OCI-LY7 (cell line): ENCODE data around the gene CPA2. TPM values are rescaled to one million over a fixed set of nuclear protein-coding genes. Genes with fewer than 3 reads are reported as not detected.

Experiments used
- BruUV-seq: library from RNA; stranded (reverse); fragments of 400-500 nt; replicated peaks from 2 replicates; lab custom pipeline; 2021; lab: Mats Ljungman, UMichigan
- CTCF ChIA-PET: fragments of 300-600 bp; sonication (Branson Sonifier 250); formaldehyde crosslinking; loops from one replicate; lab custom pipeline; 2022; ENCODE audit warnings: antibody characterized with exemption; ENCODE audit not compliant: unreplicated experiment; lab: Charles Lee
- POLR2A ChIA-PET: fragments of 300-600 bp; sonication (Branson Sonifier 250); formaldehyde crosslinking; loops from one replicate; lab custom pipeline; 2022; ENCODE audit warnings: antibody characterized with exemption; lab: Charles Lee
- DNase-seq: peaks from one replicate; pipeline ENCODE4 v3.0.0-alpha.2; 2015; ENCODE audit warnings: low spot score
- H2AFZ ChIP-seq: fragments of 200-600 bp; sonication (generic), shearing (Covaris generic); 2 replicates; pipeline ENCODE4 v1.6.1; 2014; ENCODE audit warnings: mild to moderate bottlenecking, antibody characterized with exemption, low read length, moderate library complexity
- H3K27ac ChIP-seq: fragments of 200-600 bp; sonication (generic); 2 replicates; pipeline ENCODE4 v1.5.1; 2014; ENCODE audit warnings: mixed run types, low read depth, mild to moderate bottlenecking, moderate library complexity, low read length, inconsistent platforms; ENCODE audit not compliant: poor library complexity, severe bottlenecking
- H3K36me3 ChIP-seq: fragments of 200-600 bp; sonication (generic); 2 replicates; pipeline ENCODE4 v1.6.1; 2014; ENCODE audit warnings: mild to moderate bottlenecking, antibody characterized with exemption, low read length, moderate library complexity, mixed read lengths; ENCODE audit not compliant: insufficient read depth
- H3K4me1 ChIP-seq: fragments of 200-600 bp; sonication (generic); 2 replicates; pipeline ENCODE4 v1.5.1; 2014; ENCODE audit warnings: mild to moderate bottlenecking, low read length; ENCODE audit not compliant: insufficient read depth, poor library complexity, severe bottlenecking
- H3K4me2 ChIP-seq: fragments of 200-600 bp; sonication (generic); 2 replicates; pipeline ENCODE4 v1.6.1; 2014; ENCODE audit warnings: mild to moderate bottlenecking, low read length
- H3K4me3 ChIP-seq: fragments of 200-600 bp; sonication (generic); 2 replicates; pipeline ENCODE4 v1.5.1; 2014; ENCODE audit warnings: mild to moderate bottlenecking, low read depth, low read length; ENCODE audit not compliant: poor library complexity, severe bottlenecking
- H3K79me2 ChIP-seq: fragments of 200-600 bp; sonication (generic); 2 replicates; pipeline ENCODE4 v1.6.1; 2016; ENCODE audit warnings: low read depth, mild to moderate bottlenecking, low read length, moderate library complexity, mixed read lengths; ENCODE audit not compliant: insufficient read depth
- H3K9me2 ChIP-seq: fragments of 200-600 bp; sonication (generic); 2 replicates; pipeline ENCODE4 v1.6.1; 2016; ENCODE audit warnings: mild to moderate bottlenecking, low read length, mixed read lengths; ENCODE audit not compliant: insufficient read depth
- H3K9me3 ChIP-seq: fragments of 200-600 bp; sonication (generic); 2 replicates; pipeline ENCODE4 v1.6.1; 2014; ENCODE audit warnings: mild to moderate bottlenecking, mixed run types, low read length, mixed read lengths
- H4K20me1 ChIP-seq: fragments of 200-600 bp; sonication (generic); 2 replicates; pipeline ENCODE4 v1.6.1; 2014; ENCODE audit warnings: mild to moderate bottlenecking, antibody characterized with exemption, low read length, moderate library complexity, mixed read lengths; ENCODE audit not compliant: insufficient read depth
- EZH2phosphoT487 ChIP-seq: fragments of 200-600 bp; sonication (generic); IDR thresholded peaks from 2 replicates; pipeline ENCODE4 v1.6.1; 2018; ENCODE audit warnings: low read depth, borderline replicate concordance, mild to moderate bottlenecking, mixed run types, antibody characterized with exemption, low read length, moderate library complexity, mixed read lengths
- intact Hi-C: fragments of 100-400 bp; cut with micrococcal nuclease; formaldehyde crosslinking; loops from one replicate; pipeline ENCODE4 v1.10.0; 2022; ENCODE audit not compliant: unreplicated experiment
- total RNA-seq, 2 experiments: library from RNA; depleted of rRNA in 1 of 2; stranded (reverse); fragments of >200 nt in 1 of 2; shearing (Covaris generic) in 1 of 2; gene quantifications; 2 replicates each; pipeline ENCODE4 v1.2.3, GENCODE V29; 2014 to 2022
- TF ChIP-seq, protein P1 (sequence below): fragments of 200-600 bp; sonication (generic); conservative IDR thresholded peaks from 2 replicates; pipeline ENCODE4 v1.5.1; 2014; ENCODE audit warnings: mild to moderate bottlenecking, antibody characterized with exemption, low read length, moderate library complexity, mixed read lengths

CPA2 gene
- total RNA-seq, 2 experiments from 2014 or later, result not detected

DNA sequence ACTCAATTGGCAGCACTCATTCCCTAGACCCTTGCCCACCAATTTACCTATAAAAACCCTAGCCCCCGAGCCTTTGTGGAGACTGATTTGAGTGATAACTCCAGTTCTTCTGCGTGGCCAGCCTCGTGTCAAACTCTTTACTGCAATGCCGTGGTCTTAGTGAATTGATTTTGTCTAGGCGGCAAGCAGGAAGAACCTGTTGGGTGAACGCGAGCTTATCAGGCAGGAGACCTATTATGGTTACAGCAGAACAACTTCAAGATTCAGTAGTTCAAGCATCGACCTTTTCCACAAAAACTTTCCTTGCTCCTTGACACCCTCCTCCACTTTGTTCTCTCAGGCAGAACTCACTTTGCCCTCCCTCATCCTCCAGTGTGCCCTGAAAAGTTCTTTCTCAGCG, 46.8 kb upstream of the CPA2 start:
- H3K9me2 ChIP-seq, result no peaks in the 10 kb centered on the region
- no peak overlapping the region for H3K4me2 ChIP-seq
- no TSS peak for BruUV-seq
- no peak for DNase-seq
- no peaks in the 10 kb centered on the region for H3K79me2 ChIP-seq
- no peaks in the 10 kb centered on the region for H3K9me3 ChIP-seq
- intact Hi-C loops, result no loop called here
- no peaks in the 10 kb centered on the region for H3K4me1 ChIP-seq
- H3K36me3 ChIP-seq, result no peaks in the 10 kb centered on the region
- ChIA-PET POLR2A (interaction anchor here (0.9 to 2.1 kb wide), 2 partner anchors 15 to 646 kb away, joined by 3 to 6 read pairs; partner anchors contain the start of gene TMEM209), CTCF (no interaction called here)
- H3K27ac ChIP-seq, result no peak overlapping the region
- no peak overlapping the region for H3K4me3 ChIP-seq
- TF ChIP-seq, protein P1, sequence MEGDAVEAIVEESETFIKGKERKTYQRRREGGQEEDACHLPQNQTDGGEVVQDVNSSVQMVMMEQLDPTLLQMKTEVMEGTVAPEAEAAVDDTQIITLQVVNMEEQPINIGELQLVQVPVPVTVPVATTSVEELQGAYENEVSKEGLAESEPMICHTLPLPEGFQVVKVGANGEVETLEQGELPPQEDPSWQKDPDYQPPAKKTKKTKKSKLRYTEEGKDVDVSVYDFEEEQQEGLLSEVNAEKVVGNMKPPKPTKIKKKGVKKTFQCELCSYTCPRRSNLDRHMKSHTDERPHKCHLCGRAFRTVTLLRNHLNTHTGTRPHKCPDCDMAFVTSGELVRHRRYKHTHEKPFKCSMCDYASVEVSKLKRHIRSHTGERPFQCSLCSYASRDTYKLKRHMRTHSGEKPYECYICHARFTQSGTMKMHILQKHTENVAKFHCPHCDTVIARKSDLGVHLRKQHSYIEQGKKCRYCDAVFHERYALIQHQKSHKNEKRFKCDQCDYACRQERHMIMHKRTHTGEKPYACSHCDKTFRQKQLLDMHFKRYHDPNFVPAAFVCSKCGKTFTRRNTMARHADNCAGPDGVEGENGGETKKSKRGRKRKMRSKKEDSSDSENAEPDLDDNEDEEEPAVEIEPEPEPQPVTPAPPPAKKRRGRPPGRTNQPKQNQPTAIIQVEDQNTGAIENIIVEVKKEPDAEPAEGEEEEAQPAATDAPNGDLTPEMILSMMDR, result no peak
- TF ChIP-seq EZH2phosphoT487, result no peak
- H4K20me1 ChIP-seq, result no peaks in the 10 kb centered on the region
- no peak overlapping the region for H2AFZ ChIP-seq

DNA sequence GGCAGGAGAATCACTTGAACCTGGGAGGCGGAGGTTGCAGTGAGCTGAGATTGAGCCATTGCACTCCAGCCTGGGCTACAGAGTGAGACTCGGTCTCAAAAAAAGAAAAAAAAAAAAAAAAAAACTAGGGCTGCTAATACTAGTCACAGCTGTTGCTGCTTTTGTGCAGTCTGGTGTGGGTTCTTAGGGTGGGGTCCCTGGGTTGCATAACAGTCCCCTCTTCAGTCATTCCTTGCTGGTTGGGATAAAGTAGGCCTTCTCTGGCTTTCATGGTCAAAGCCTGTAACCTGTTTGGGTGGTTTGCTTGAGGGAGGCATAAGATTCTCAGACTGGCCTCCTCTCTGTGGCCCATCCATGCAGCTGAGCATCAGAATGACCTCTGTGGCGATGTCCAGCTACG, 44.9 kb upstream of the CPA2 start:
- H3K9me2 ChIP-seq, result no peaks in the 10 kb centered on the region
- H2AFZ ChIP-seq, result no peak overlapping the region
- no peak overlapping the region for H3K4me2 ChIP-seq
- CTCF ChIA-PET, result no interaction called here
- no peak overlapping the region for H3K4me3 ChIP-seq
- no peaks in the 10 kb centered on the region for H3K79me2 ChIP-seq
- BruUV-seq, result no TSS peak
- H4K20me1 ChIP-seq, result no peaks in the 10 kb centered on the region
- H3K9me3 ChIP-seq, result no peaks in the 10 kb centered on the region
- TF ChIP-seq, protein P1, result no peak
- no peak for TF ChIP-seq EZH2phosphoT487
- no peak overlapping the region for H3K27ac ChIP-seq
- no peaks in the 10 kb centered on the region for H3K36me3 ChIP-seq
- intact Hi-C loops, result no loop called here
- no peak for DNase-seq
- no peaks in the 10 kb centered on the region for H3K4me1 ChIP-seq
- POLR2A ChIA-PET, result interaction anchor here (0.6 to 0.7 kb wide), 2 partner anchors 53 to 204 kb away, joined by 3 read pairs; no protein-coding TSS in a partner anchor

DNA sequence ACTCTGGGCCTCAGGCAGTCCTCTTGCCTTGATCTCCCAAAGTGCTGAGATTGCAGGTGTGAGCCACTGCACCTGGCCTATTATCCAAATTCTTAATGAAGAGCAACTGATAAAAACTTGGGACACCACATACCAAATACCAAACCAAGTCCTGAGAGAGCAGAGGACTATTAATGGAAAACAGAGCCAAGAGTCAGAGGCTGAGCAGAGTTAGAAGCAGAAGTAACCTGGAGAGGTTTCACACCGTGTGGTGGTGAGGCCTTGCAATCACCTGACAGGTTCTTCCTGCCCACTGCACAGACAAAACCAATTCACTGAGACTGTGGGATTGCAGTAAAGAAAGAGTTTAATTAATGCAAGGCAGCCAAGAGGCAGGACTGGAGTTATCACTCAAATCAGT, 43.0 kb upstream of the CPA2 start:
- Histone ChIP-seq H3K4me3 (no peak overlapping the region), H3K27ac (no peak overlapping the region), H2AFZ (no peak overlapping the region), H4K20me1 (no peaks in the 10 kb centered on the region), H3K79me2 (no peaks in the 10 kb centered on the region), H3K36me3 (no peaks in the 10 kb centered on the region), H3K4me1 (no peaks in the 10 kb centered on the region), H3K9me3 (no peaks in the 10 kb centered on the region), H3K4me2 (no peak overlapping the region), H3K9me2 (no peaks in the 10 kb centered on the region)
- no TSS peak for BruUV-seq
- intact Hi-C loops, result no loop called here
- no peak for DNase-seq
- ChIA-PET CTCF (no interaction called here), POLR2A (no interaction called here)
- TF ChIP-seq, protein P1, result no peak
- no peak for TF ChIP-seq EZH2phosphoT487
